H1 (cell line): ENCODE data around the gene EGFLAM. TPM values are rescaled to one million over a fixed set of nuclear protein-coding genes. Genes with fewer than 3 reads are reported as not detected.

ENCODE experiments used
- RNF2 ChIP-seq: fragments of 200-900, 300-1000 bp; sonication (generic); IDR thresholded peaks from 2 replicates; pipeline ENCODE4 v1.7.1; 2016; ENCODE audit warnings: borderline replicate concordance, low read depth, mild to moderate bottlenecking, antibody characterized with exemption, low read length; ENCODE audit not compliant: poor library complexity, severe bottlenecking; ENCODE audit errors: missing control alignments
- SIN3A ChIP-seq, 2 experiments: IDR thresholded peaks in 1 of 2; conservative IDR thresholded peaks in 1 of 2; 2 replicates each; pipeline ENCODE4 v1.6.1; 2011 to 2012; ENCODE audit warnings: low read length in 2 of 2, improper control_type of control experiment in 1 of 2, low read depth in 1 of 2, mild to moderate bottlenecking in 1 of 2
- polyA plus RNA-seq, 7 experiments: library from polyadenylated mRNA; depleted of rRNA in 3 of 7; stranded (reverse) in 5 of 7; unstranded in 2 of 7; fragments of >200 nt in 5 of 7; fragments of 200-250 nt in 2 of 7; gene quantifications; 1 replicate in 5 of 7; 2 replicates in 1 of 7; 4 replicates in 1 of 7; pipeline versions ENCODE4 v1.2.1 to v1.2.3, GENCODE V29; 2011 to 2013; ENCODE audit warnings: missing spikeins in 2 of 7, mixed read lengths in 2 of 7
- total RNA-seq: library from RNA; stranded (reverse); fragmentation: NEBNext Ultra II Directional; extraction: Animal tissue kit (Norgen Biotek cat#: 25700); gene quantifications from 2 replicates; pipeline ENCODE4 v1.2.1, GENCODE V29; 2021

Gene EGFLAM
- total and polyA plus RNA-seq, 2 of the 8 experiments (the other 6 are each of a cell fraction or from before 2014, with no cell fraction given): 0.20 to 0.24 TPM

DNA sequence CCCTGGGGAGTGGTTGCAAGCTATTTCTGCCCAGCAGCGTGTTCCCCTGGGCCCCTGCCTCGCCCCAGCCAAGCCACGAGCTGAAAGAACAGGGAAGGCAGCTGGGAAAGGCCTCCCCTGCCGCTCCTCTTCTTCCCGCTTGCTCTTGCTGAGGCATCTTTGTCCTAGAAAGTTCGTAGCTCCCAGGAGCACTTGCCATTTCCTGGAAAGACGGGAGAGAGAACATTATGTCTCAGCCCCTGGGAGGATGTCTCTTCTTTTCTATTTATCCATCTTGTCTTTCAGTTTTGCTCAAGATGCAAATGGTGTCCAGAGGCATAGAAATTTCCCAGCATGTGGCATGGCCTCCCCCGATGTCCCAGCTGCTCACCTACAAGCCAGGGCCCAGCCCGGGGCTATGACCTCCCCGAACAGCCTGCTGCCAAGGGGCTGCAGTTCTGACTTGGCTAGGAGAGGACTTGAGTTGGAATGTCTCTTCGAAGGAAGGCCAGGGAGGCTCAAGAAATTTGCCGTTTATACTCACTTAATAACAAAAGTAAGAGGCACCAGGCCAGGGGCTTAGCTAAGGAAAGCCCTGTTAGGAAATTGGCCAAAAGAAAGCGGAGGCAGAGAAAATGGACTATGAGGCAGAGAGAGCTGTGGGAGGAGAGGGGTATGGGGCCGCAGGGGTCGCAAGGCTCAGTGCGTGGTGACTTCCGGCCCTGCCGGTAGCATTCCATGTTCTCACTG lies 210.8 kb downstream of the EGFLAM start (continued):
- TF ChIP-seq SIN3A (conservative IDR thresholded peaks at IDR 0.05 in 1 of 2, IDR thresholded peaks at IDR 0.05 in 1 of 2; ENCODE audit: low read depth in 1 of 2, low read length in 2 of 2) (no peak), RNF2 (no peak)
